DMS153 treated with DMSO at 0.1 percent for 48 hours (cell line): Measurements from ENCODE around the gene LDLRAD4.

Experiments
- DNase-seq: peaks from one replicate; lab custom pipeline; 2025; ENCODE audit not compliant: unreplicated experiment; lab: John Stamatoyannopoulos, UW

LDLRAD4 gene

GRCh38 chr18:13201292-13201691 lies 17.3 kb upstream of the LDLRAD4 start:
- DNase-seq, result no peak

- DNase-seq, result no peak
Measured at GRCh38 chr18:13202571-13202970, 16.0 kb upstream of the LDLRAD4 start.

DNA sequence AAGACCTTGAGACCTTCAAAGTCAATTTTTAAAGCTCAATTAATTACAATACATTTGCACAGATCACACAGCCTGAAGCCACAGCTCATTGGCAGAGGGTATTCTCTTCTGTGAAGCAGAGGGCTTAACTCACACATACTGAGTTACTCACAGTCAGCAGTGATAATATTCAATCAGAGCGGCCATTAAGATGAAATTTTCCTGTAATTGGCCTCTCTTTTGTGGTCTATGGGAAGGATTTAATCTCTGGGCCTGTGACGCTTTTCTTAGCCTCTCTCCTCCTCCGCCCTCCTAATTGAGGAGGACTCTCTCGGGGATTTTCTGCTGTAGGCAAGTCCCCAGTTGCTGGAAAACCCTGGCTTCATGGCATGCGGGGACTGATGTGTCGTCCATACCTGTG lies 12.3 kb upstream of the LDLRAD4 start:
- no peak for DNase-seq

- no peak for DNase-seq
Measured at GRCh38 chr18:13207294-13207693, 11.3 kb upstream of the LDLRAD4 start.

DNA sequence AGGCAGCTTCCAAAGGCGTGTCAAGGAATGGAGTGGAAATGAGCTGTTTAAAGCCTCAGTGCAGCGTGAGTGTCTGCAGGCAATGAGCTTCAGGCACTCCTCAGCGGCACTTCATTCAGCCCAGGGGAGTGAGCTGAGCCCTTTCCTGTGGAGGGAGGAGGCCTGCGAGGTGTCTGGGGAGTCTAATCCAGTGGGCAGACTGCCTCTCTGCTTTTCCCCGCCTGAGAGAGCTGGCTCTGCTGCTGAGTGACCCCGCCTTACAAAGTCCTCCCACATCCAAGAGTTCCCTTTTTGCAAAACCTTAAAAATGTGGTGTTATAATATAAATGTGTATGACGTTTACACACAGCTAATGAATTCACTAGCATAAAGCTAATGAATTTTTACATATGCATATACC lies 7.0 kb upstream of the LDLRAD4 start:
- no peak for DNase-seq

DNA sequence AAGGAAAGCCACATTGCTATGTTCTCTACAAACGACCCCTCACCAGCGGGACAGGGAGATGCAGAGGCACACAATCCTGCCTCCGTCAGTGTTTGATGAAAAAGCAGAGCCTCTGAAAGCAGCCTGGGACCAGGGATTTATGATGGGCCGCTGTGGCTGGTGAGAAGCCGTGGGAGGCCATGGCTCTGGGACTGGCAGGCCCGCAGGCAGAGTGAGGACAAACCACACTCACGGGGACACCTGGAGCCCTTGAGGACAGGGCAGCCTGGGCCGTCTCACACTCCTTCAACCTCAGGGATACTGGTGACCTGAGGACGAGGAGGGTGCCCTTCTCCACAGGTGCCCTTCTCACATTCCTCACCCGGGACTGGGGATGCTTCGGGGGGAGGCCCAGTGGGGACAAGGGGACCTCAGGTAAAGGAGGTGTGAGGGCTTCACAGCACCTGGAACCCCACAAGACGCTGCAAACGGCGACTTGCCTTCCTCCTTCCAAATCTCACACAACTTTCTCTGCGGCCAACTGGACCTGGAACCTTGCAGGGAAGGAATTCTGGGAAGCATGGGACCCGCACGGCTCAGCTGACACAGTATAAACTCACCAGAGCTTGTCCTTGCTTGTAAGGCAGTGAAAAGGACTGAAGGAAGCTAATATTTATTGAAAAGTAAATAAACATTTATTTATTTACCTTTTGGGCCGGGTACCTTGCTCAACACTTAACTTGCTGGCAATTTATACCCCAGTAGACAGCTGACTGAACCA lies 5.3 kb upstream of the LDLRAD4 start:
- no peak for DNase-seq

GRCh38 chr18:13214609-13215008 lies 4.0 kb upstream of the LDLRAD4 start:
- DNase-seq, result no peak

DNA sequence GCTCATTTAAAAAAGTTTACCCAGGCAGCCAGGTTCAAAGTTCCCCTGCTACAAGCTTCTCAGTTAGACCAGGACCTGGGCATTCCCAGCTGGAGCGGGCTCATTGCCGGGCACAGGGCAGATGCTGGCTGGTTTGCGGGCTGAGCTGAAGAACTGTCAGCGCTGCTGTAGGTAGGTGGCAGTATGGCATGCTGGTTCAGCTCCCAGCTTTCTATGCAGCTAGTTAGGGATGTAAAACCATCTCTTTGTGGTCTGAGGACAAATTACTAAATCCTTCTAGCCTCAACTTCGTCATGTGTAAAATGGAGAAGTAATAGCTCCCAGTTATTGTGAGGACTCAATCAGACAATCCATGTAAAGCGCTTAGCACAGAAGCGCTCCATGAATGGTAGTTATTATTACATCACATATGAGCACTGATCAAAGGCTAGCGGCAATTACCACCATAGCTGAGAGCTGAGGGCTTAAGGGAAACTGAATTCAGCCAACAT lies 2.4 kb upstream of the LDLRAD4 start:
- peak; percentile 33 for DNase-seq

- no peak for DNase-seq
Measured at GRCh38 chr18:13216711-13217465, 1.7 kb upstream of the LDLRAD4 start.

DNA sequence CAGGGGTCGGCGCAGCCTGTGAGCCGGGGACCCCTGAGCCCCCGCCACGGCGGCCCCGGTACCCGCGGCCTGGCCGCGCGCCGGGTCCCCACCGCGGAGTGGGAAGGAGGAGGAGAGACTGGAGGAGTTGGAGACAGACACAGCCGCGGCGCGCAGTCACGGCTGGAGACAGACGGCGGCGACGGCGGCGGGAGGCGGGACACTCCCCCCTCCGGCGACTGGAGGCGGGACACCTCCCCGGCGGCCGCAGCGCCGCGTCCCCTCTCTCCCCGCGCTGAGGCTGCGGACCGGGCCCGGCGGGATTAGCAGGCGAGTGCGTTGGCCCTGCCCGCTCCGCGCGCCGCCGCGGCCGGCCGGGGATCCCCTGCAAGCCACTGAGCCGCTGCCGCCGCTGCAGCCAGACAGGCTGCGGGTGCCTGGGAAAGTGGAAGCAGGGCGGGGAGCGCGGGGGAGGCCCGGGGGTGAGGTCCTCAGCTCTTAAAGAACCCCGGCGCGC lies 1.0 kb upstream of the LDLRAD4 start:
- no peak for DNase-seq

- DNase-seq, result no peak
Measured at GRCh38 chr18:13217971-13218367, 591 bp upstream of the LDLRAD4 start.

GRCh38 chr18:13218997-13219396 lies 437 bp downstream of the LDLRAD4 start:
- DNase-seq, result no peak

- no peak for DNase-seq
Measured at GRCh38 chr18:13219593-13220159, 1.1 kb downstream of the LDLRAD4 start.

- DNase-seq, result no peak
Measured at GRCh38 chr18:13220361-13220991, 1.9 kb downstream of the LDLRAD4 start.

GRCh38 chr18:13221869-13222855 lies 3.6 kb downstream of the LDLRAD4 start:
- DNase-seq, result no peak

GRCh38 chr18:13222856-13223281 lies 4.3 kb downstream of the LDLRAD4 start:
- DNase-seq, result no peak

GRCh38 chr18:13223311-13224143 lies 5.0 kb downstream of the LDLRAD4 start:
- no peak for DNase-seq

GRCh38 chr18:13225261-13225660 lies 6.7 kb downstream of the LDLRAD4 start:
- DNase-seq, result no peak

GRCh38 chr18:13226533-13227144 lies 8.1 kb downstream of the LDLRAD4 start:
- no peak for DNase-seq
